Measurements from ENCODE around the gene CACHD1. TPM values are rescaled to one million over a fixed set of nuclear protein-coding genes. Genes with fewer than 3 reads are reported as not detected.
A peak's percentile ranks its signal among the peaks of the same experiment; 100 is the strongest.
"Not testable (repeated sequence)": the region's sequence is repeated elsewhere in the genome, so short reads cannot be mapped to it uniquely, and the experiment has no call there.

The CACHD1 gene
- total RNA-seq, 4 donors from 2014 or later = 6.9 to 14.7 (median 11.6) TPM

- Histone ChIP-seq H3K4me1 (peaks cover 37% of the 10 kb centered on the region), H3K36me3 (no peaks in the 10 kb centered on the region), H3K27ac (no peak overlapping the region), H3K4me3 (no peak overlapping the region), H3K27me3 (no peaks in the 10 kb centered on the region), H3K9me3 (no peaks in the 10 kb centered on the region)
- WGBS = 75% methylated on average over 2 of the region's 2 CpGs
- no peak for DNase-seq (ENCODE audit: low spot score in 2 of 2)
- no peak for TF ChIP-seq EP300 (IDR thresholded peaks at IDR 0.05)
- no peak for TF ChIP-seq POLR2A (IDR thresholded peaks at IDR 0.05)
- no peak for TF ChIP-seq CTCF (IDR thresholded peaks at IDR 0.05)
- TF ChIP-seq POLR2AphosphoS5 (IDR thresholded peaks at IDR 0.05) = no peak
Observed at GRCh38 chr1:64508629-64509028, 38.7 kb downstream of the CACHD1 start.

DNA sequence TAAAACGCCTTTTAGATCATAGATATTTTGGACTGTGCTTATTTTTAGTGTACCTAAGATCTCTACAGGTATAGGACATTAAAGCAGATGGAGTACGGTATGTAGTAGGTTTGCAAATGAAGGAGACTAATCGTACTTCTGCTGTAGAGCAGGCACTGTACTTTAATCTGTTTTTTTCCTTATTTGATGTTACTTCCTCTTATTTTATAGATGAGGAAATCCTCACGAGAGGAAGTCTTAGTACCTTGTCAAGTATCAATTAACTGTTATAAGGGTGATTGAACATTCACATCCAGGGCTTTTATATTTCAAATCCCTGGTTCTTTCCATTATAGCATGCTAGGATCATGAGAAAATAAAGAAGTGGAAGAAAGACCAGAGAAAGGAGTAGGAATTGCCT, 41.1 kb downstream of the CACHD1 start:
- Histone ChIP-seq H3K4me1 (peaks cover 39% of the 10 kb centered on the region), H3K9me3 (no peaks in the 10 kb centered on the region), H3K36me3 (no peaks in the 10 kb centered on the region), H3K27me3 (no peaks in the 10 kb centered on the region), H3K4me3 (no peak overlapping the region), H3K27ac (no peak overlapping the region)
- TF ChIP-seq POLR2AphosphoS5 (IDR thresholded peaks at IDR 0.05) = no peak
- no peak for TF ChIP-seq POLR2A (IDR thresholded peaks at IDR 0.05)
- no peak for TF ChIP-seq EP300 (IDR thresholded peaks at IDR 0.05)
- no peak for TF ChIP-seq CTCF (IDR thresholded peaks at IDR 0.05)
- no peak for DNase-seq (ENCODE audit: low spot score in 2 of 2)
- 88% methylated on average over 4 of the region's 4 CpGs for WGBS

GRCh38 chr1:64512206-64512605, 42.3 kb downstream of the CACHD1 start:
- not testable (repeated sequence) for H3K27ac ChIP-seq; DNase-seq (ENCODE audit: low spot score in 2 of 2); H3K9me3 ChIP-seq; H3K27me3 ChIP-seq; H3K36me3 ChIP-seq; H3K4me3 ChIP-seq
- WGBS = 63% methylated on average over 2 of the region's 2 CpGs
- H3K4me1 ChIP-seq = peaks cover 50% of the 10 kb centered on the region

DNA sequence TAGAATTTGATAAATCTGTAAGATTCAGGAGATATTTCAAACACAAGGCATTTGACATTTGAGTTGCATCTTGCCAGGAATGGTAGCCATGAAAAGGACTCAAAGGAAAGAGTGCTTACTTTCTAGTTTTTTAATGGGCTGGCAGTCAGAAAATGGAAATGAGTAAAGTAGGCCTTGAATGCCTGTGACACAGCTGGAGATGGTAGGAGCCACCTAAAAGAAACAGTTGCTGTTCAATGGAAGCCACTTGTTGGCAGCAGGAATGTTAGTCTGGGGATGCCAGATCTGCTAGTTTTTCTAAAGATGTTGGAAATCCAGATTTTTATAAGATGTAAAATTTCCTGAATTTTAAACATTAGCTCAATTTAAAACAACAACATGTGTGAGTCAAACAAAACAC, 43.6 kb downstream of the CACHD1 start:
- peaks cover 54% of the 10 kb centered on the region for H3K4me1 ChIP-seq
- peak overlapping the region; percentile 66 for H3K27ac ChIP-seq
- no peak for DNase-seq (ENCODE audit: low spot score in 2 of 2)

GRCh38 chr1:64514197-64514765, 44.4 kb downstream of the CACHD1 start:
- H3K27ac ChIP-seq = peak overlapping the region; percentile 66

More for the DNA sequence above, 43.6 kb downstream of the CACHD1 start:
- H3K9me3 ChIP-seq = no peaks in the 10 kb centered on the region
- H3K36me3 ChIP-seq = no peaks in the 10 kb centered on the region
- no peak overlapping the region for H3K4me3 ChIP-seq
- H3K27me3 ChIP-seq = no peaks in the 10 kb centered on the region
- TF ChIP-seq CTCF (IDR thresholded peaks at IDR 0.05) = no peak

More at GRCh38 chr1:64514197-64514765, 44.4 kb downstream of the CACHD1 start:
- Histone ChIP-seq H3K4me1 (peaks cover 61% of the 10 kb centered on the region), H3K4me3 (no peak overlapping the region), H3K36me3 (no peaks in the 10 kb centered on the region), H3K9me3 (no peaks in the 10 kb centered on the region), H3K27me3 (no peaks in the 10 kb centered on the region)
- WGBS = 17% methylated on average over 1 of the region's 1 CpG
- no peak for TF ChIP-seq POLR2AphosphoS5 (IDR thresholded peaks at IDR 0.05)
- TF ChIP-seq EP300 (IDR thresholded peaks at IDR 0.05) = no peak
- no peak for TF ChIP-seq POLR2A (IDR thresholded peaks at IDR 0.05)
- no peak for TF ChIP-seq CTCF (IDR thresholded peaks at IDR 0.05)
- no peak for DNase-seq (ENCODE audit: low spot score in 2 of 2)
